ENCODE measurements around the gene EDN2.

Gene EDN2

GRCh38 chr1:41493117-41493536 lies 8.6 kb upstream of the EDN2 start:
- no peak for DNase-seq
- no peak overlapping the region for H3K27ac ChIP-seq

GRCh38 chr1:41492341-41492848 lies 7.9 kb upstream of the EDN2 start:
- Histone ChIP-seq H3K4me3 (ENCODE audit: low read depth, low read length) (no peak overlapping the region), H3K9me3 (ENCODE audit: severe bottlenecking) (no peaks in the 10 kb centered on the region), H3K27me3 (ENCODE audit: insufficient read depth, low read depth, severe bottlenecking) (no peaks in the 10 kb centered on the region), H3K27ac (no peak overlapping the region), H3K36me3 (no peaks in the 10 kb centered on the region)
- DNase-seq, result no peak
- peak; percentile 83 for TF ChIP-seq CTCF (IDR thresholded peaks at IDR 0.05; ENCODE audit: low read depth, low read length)

More at GRCh38 chr1:41493117-41493536, 8.6 kb upstream of the EDN2 start:
- H3K4me3 ChIP-seq (ENCODE audit: low read depth, low read length), result no peak overlapping the region
- no peaks in the 10 kb centered on the region for H3K36me3 ChIP-seq
- no peaks in the 10 kb centered on the region for H3K27me3 ChIP-seq (ENCODE audit: insufficient read depth, low read depth, severe bottlenecking)
- H3K9me3 ChIP-seq (ENCODE audit: severe bottlenecking), result no peaks in the 10 kb centered on the region
- TF ChIP-seq CTCF (IDR thresholded peaks at IDR 0.05; ENCODE audit: low read depth, low read length), result no peak

GRCh38 chr1:41490911-41491310 lies 6.4 kb upstream of the EDN2 start:
- Histone ChIP-seq H3K4me3 (ENCODE audit: low read depth, low read length) (no peak overlapping the region), H3K9me3 (ENCODE audit: severe bottlenecking) (no peaks in the 10 kb centered on the region), H3K36me3 (no peaks in the 10 kb centered on the region), H3K27ac (no peak overlapping the region), H3K27me3 (ENCODE audit: insufficient read depth, low read depth, severe bottlenecking) (no peaks in the 10 kb centered on the region)
- no peak for TF ChIP-seq CTCF (IDR thresholded peaks at IDR 0.05; ENCODE audit: low read depth, low read length)
- DNase-seq, result no peak

- TF ChIP-seq CTCF (IDR thresholded peaks at IDR 0.05; ENCODE audit: low read depth, low read length), result no peak
- no peaks in the 10 kb centered on the region for H3K36me3 ChIP-seq
- DNase-seq, result no peak
Observed at GRCh38 chr1:41489561-41489960, 5.1 kb upstream of the EDN2 start.

GRCh38 chr1:41488040-41488951 lies 3.8 kb upstream of the EDN2 start:
- Histone ChIP-seq H3K27me3 (ENCODE audit: insufficient read depth, low read depth, severe bottlenecking) (no peaks in the 10 kb centered on the region), H3K9me3 (ENCODE audit: severe bottlenecking) (no peaks in the 10 kb centered on the region), H3K27ac (no peak overlapping the region), H3K36me3 (no peaks in the 10 kb centered on the region), H3K4me3 (ENCODE audit: low read depth, low read length) (no peak overlapping the region)
- DNase-seq, result peak; percentile 60
- no peak for TF ChIP-seq CTCF (IDR thresholded peaks at IDR 0.05; ENCODE audit: low read depth, low read length)

More at GRCh38 chr1:41489561-41489960, 5.1 kb upstream of the EDN2 start:
- no peaks in the 10 kb centered on the region for H3K9me3 ChIP-seq (ENCODE audit: severe bottlenecking)
- no peak overlapping the region for H3K4me3 ChIP-seq (ENCODE audit: low read depth, low read length)
- no peak overlapping the region for H3K27ac ChIP-seq
- H3K27me3 ChIP-seq (ENCODE audit: insufficient read depth, low read depth, severe bottlenecking), result no peaks in the 10 kb centered on the region

Data from WERI-Rb-1 (cell line).